ENCODE results near the gene RBM19. TPM values are rescaled to one million over a fixed set of nuclear protein-coding genes. Genes with fewer than 3 reads are reported as not detected.

RBM19 gene
- total and polyA plus RNA-seq, 2 donors (not counting 1 experiment from before 2014, with no cell fraction given): 10.5 to 16.5 TPM

DNA sequence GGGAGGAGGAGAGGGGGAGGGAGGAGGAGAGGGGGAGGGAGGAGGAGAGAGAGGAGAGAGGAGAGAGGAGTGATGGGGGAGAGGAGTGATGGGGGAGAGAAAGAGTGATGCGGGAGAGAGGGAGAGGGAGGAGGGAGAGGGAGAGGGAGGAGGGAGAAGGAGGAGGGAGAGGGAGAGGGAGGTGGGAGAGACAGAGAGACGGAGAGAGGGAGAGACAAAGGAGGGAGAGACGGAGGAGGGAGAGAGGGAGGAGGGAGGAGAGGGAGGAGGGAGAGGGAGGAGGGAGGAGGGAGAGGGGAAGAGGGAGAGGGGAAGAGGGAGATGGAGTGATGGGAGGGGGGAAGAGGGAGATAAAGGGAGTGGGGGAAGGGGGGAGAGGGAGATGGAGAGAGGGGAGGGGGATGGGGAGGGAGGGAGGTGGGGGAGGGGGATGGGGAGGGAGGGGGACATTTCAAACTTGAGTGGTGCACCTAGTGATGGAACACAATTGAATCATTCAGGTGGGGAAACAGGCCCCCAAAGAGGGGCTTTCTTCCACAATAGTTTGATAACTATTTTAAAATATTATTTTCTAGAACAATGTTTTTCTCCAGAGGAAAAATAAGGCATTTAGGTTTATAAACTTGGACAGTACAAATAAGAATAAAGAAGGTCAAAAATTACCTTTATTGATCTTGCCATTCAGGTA, 46.8 kb upstream of the RBM19 start:
- Histone ChIP-seq H3K9ac (ENCODE audit: insufficient read depth, low read length) (no peak overlapping the region), H2AFZ (ENCODE audit: low read length) (no peak overlapping the region), H3K27me3 (ENCODE audit: control insufficient read depth, insufficient read depth, low read length) (no peaks in the 10 kb centered on the region), H3K4me1 (ENCODE audit: control insufficient read depth, extremely low read depth, insufficient read depth, low read length) (no peaks in the 10 kb centered on the region), H3K79me2 (ENCODE audit: control insufficient read depth, insufficient read depth, low read length) (no peaks in the 10 kb centered on the region), H3K27ac (ENCODE audit: insufficient read depth, low read length) (no peak overlapping the region), H4K20me1 (ENCODE audit: control insufficient read depth, extremely low read depth, insufficient read depth, low read length) (no peaks in the 10 kb centered on the region), H3K36me3 (ENCODE audit: control insufficient read depth, insufficient read depth, low read length) (no peaks in the 10 kb centered on the region), H3K9me3 (ENCODE audit: control insufficient read depth, insufficient read depth, low read depth, low read length) (no peaks in the 10 kb centered on the region), H3K4me2 (ENCODE audit: extremely low read depth, insufficient read depth, low read length) (no peak overlapping the region), H3K4me3 (replicated peaks in 1 of 4; ENCODE audit: control extremely low read depth in 1 of 4, insufficient read depth in 1 of 4, low read depth in 3 of 4, low read length in 4 of 4) (no peak overlapping the region)
- TF ChIP-seq, protein P1, sequence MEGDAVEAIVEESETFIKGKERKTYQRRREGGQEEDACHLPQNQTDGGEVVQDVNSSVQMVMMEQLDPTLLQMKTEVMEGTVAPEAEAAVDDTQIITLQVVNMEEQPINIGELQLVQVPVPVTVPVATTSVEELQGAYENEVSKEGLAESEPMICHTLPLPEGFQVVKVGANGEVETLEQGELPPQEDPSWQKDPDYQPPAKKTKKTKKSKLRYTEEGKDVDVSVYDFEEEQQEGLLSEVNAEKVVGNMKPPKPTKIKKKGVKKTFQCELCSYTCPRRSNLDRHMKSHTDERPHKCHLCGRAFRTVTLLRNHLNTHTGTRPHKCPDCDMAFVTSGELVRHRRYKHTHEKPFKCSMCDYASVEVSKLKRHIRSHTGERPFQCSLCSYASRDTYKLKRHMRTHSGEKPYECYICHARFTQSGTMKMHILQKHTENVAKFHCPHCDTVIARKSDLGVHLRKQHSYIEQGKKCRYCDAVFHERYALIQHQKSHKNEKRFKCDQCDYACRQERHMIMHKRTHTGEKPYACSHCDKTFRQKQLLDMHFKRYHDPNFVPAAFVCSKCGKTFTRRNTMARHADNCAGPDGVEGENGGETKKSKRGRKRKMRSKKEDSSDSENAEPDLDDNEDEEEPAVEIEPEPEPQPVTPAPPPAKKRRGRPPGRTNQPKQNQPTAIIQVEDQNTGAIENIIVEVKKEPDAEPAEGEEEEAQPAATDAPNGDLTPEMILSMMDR (conservative IDR thresholded peaks at IDR 0.05 in 1 of 2, IDR thresholded peaks at IDR 0.05 in 1 of 2; ENCODE audit: low read depth in 1 of 2, low read length in 2 of 2): no peak
- TF ChIP-seq EZH2 (IDR thresholded peaks at IDR 0.05; ENCODE audit: low read length, missing control alignments): no peak
- no peak for DNase-seq (ENCODE audit: low read depth in 2 of 2)

DNA sequence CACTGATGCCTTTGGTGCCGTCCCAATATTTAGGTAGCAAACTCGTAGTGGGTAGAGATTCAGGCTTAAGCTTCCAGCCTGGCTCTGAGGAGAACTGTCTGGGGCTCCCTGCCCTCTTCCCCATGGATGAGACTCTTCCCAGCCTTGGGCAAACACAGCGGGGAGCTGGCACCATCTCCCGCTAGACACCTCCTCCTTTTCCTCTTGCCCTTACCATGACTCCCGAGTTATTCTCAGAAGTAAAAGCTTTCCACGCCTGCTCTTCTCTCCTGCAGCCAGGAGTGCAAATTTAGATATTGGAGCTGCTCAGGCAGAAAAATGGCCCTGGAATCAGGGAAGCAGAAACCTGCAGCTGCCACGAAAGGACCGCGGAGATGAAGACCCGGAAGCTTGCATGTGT, 45.6 kb upstream of the RBM19 start:
- H3K4me1 ChIP-seq (ENCODE audit: control insufficient read depth, extremely low read depth, insufficient read depth, low read length): no peaks in the 10 kb centered on the region
- no peaks in the 10 kb centered on the region for H4K20me1 ChIP-seq (ENCODE audit: control insufficient read depth, extremely low read depth, insufficient read depth, low read length)
- no peaks in the 10 kb centered on the region for H3K27me3 ChIP-seq (ENCODE audit: control insufficient read depth, insufficient read depth, low read length)
- no peak for DNase-seq (ENCODE audit: low read depth in 2 of 2)
- no peak overlapping the region for H3K4me3 ChIP-seq (replicated peaks in 1 of 4; ENCODE audit: control extremely low read depth in 1 of 4, insufficient read depth in 1 of 4, low read depth in 3 of 4, low read length in 4 of 4)
- no peak overlapping the region for H3K4me2 ChIP-seq (ENCODE audit: extremely low read depth, insufficient read depth, low read length)
- H3K79me2 ChIP-seq (ENCODE audit: control insufficient read depth, insufficient read depth, low read length): no peaks in the 10 kb centered on the region
- no peaks in the 10 kb centered on the region for H3K9me3 ChIP-seq (ENCODE audit: control insufficient read depth, insufficient read depth, low read depth, low read length)
- TF ChIP-seq EZH2 (IDR thresholded peaks at IDR 0.05; ENCODE audit: low read length, missing control alignments): no peak
- TF ChIP-seq, protein P1 (conservative IDR thresholded peaks at IDR 0.05 in 1 of 2, IDR thresholded peaks at IDR 0.05 in 1 of 2; ENCODE audit: low read depth in 1 of 2, low read length in 2 of 2): no peak
- H3K36me3 ChIP-seq (ENCODE audit: control insufficient read depth, insufficient read depth, low read length): no peaks in the 10 kb centered on the region
- no peak overlapping the region for H2AFZ ChIP-seq (ENCODE audit: low read length)
- no peak overlapping the region for H3K27ac ChIP-seq (ENCODE audit: insufficient read depth, low read length)
- H3K9ac ChIP-seq (ENCODE audit: insufficient read depth, low read length): no peak overlapping the region

DNA sequence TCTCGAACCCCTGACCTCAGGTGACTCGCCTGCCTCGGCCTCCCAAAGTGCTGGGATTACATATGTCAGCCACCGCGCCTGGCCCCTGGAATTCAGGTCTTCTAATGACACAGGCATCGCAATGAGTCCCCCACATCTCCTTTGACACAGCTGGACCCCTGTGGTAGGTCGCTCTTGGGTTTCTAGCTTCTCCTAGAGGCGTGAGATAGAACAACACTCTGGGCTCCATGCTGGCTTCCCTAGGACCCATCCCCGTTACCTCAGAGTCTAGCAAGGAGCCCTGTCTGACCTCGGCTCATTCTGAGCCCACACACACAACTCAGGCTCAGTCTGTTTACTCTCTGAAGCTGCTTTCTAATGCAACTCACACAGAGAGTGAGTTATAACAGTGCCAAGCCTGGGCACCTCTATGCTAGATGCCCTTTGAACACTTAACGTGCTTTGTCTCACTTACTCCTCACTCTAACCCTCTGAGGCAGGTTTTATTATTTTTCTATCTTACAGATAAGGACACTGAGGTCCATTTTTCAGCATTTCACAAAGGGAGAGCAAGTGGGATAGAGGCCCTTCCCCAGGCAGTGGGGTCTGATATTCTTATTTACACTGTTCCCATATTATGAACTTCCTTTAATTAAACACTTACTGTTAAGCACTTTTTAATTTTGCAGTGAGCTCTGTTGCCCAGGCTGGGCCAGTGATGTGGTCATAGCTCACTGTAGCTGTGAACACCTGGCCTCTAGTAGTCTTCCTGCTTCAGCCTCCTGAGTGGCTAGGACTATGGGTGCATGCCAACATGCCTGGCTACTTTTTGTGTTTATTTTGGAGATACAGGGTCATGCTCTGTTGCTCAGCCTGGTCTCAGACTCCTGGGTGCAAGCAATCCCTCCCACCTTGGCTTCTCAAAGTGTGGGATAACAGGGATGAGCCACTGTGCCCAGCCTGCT, 40.6 kb upstream of the RBM19 start:
- H3K27me3 ChIP-seq (ENCODE audit: control insufficient read depth, insufficient read depth, low read length): no peaks in the 10 kb centered on the region
- no peak overlapping the region for H3K27ac ChIP-seq (ENCODE audit: insufficient read depth, low read length)
- H3K4me1 ChIP-seq (ENCODE audit: control insufficient read depth, extremely low read depth, insufficient read depth, low read length): no peaks in the 10 kb centered on the region
- H3K4me2 ChIP-seq (ENCODE audit: extremely low read depth, insufficient read depth, low read length): no peak overlapping the region
- H3K9me3 ChIP-seq (ENCODE audit: control insufficient read depth, insufficient read depth, low read depth, low read length): no peaks in the 10 kb centered on the region
- no peaks in the 10 kb centered on the region for H3K36me3 ChIP-seq (ENCODE audit: control insufficient read depth, insufficient read depth, low read length)
- H4K20me1 ChIP-seq (ENCODE audit: control insufficient read depth, extremely low read depth, insufficient read depth, low read length): no peaks in the 10 kb centered on the region
- no peak overlapping the region for H2AFZ ChIP-seq (ENCODE audit: low read length)
- no peak overlapping the region for H3K9ac ChIP-seq (ENCODE audit: insufficient read depth, low read length)
- TF ChIP-seq, protein P1 (conservative IDR thresholded peaks at IDR 0.05 in 1 of 2, IDR thresholded peaks at IDR 0.05 in 1 of 2; ENCODE audit: low read depth in 1 of 2, low read length in 2 of 2): no peak
- no peak for TF ChIP-seq EZH2 (IDR thresholded peaks at IDR 0.05; ENCODE audit: low read length, missing control alignments)
- DNase-seq (ENCODE audit: low read depth in 2 of 2): no peak
- no peak overlapping the region for H3K4me3 ChIP-seq (replicated peaks in 1 of 4; ENCODE audit: control extremely low read depth in 1 of 4, insufficient read depth in 1 of 4, low read depth in 3 of 4, low read length in 4 of 4)
- H3K79me2 ChIP-seq (ENCODE audit: control insufficient read depth, insufficient read depth, low read length): no peaks in the 10 kb centered on the region
